CD4-positive, CD25-positive, alpha-beta regulatory T cell (primary cell): ENCODE results near the gene SURF4. TPM values are rescaled to one million over a fixed set of nuclear protein-coding genes. Genes with fewer than 3 reads are reported as not detected.
A peak's percentile ranks its signal among the peaks of the same experiment; 100 is the strongest.
"Not testable (repeated sequence)": the region's sequence is repeated elsewhere in the genome, so short reads cannot be mapped to it uniquely, and the experiment has no call there.

Source experiments
- ATAC-seq, 2 donors: fragments of 150-1000 bp; cut with Tn5 transposase; one replicate each; pipeline ENCODE4 v1.10.0; 2021; ENCODE audit warnings: low read depth in 2 of 2, moderate number of reproducible peaks in 2 of 2, moderate library complexity in 1 of 2
- DNase-seq, 3 donors: peaks; one replicate each; pipeline versions ENCODE4 v3.0.0 to v3.0.0-alpha.2; 2012 to 2022; ENCODE audit warnings: mixed read lengths in 1 of 3
- H3K27ac ChIP-seq: one replicate; pipeline ENCODE4 v1.7.0; 2013; ENCODE audit warnings: mild to moderate bottlenecking, low read length; ENCODE audit not compliant: insufficient read depth, poor library complexity, severe bottlenecking
- H3K27me3 ChIP-seq: one replicate; pipeline ENCODE4 v1.7.0; 2013; ENCODE audit warnings: low read length; ENCODE audit not compliant: control insufficient read depth, insufficient read depth
- H3K36me3 ChIP-seq: one replicate; pipeline ENCODE4 v1.7.0; 2013; ENCODE audit warnings: mild to moderate bottlenecking, low read length, moderate library complexity; ENCODE audit not compliant: control insufficient read depth, insufficient read depth
- H3K4me1 ChIP-seq: 2 replicates; pipeline ENCODE4 v1.7.0; 2013; ENCODE audit warnings: mild to moderate bottlenecking, low read length; ENCODE audit not compliant: insufficient read depth, control insufficient read depth, poor library complexity, severe bottlenecking
- H3K4me3 ChIP-seq: one replicate; pipeline ENCODE4 v1.7.0; 2013; ENCODE audit warnings: low read depth, mild to moderate bottlenecking, low read length, moderate library complexity
- H3K9me3 ChIP-seq, 2 experiments: 1 replicate in 1 of 2; 2 replicates in 1 of 2; pipeline ENCODE4 v1.7.0; 2013; ENCODE audit warnings: low read length in 2 of 2, mild to moderate bottlenecking in 1 of 2, moderate library complexity in 1 of 2; ENCODE audit not compliant: control insufficient read depth in 2 of 2
- H3K27ac Mint-ChIP-seq, 3 donors: one replicate each; pipeline ENCODE4 v1.8.0; 2020 to 2022; ENCODE audit warnings: mild to moderate bottlenecking in 3 of 3, mixed read lengths in 3 of 3, moderate library complexity in 2 of 3
- H3K27me3 Mint-ChIP-seq: one replicate; pipeline ENCODE4 v1.8.0; 2022; ENCODE audit warnings: mild to moderate bottlenecking, mixed read lengths
- H3K36me3 Mint-ChIP-seq: one replicate; pipeline ENCODE4 v1.8.0; 2020; ENCODE audit warnings: mixed read lengths
- H3K4me1 Mint-ChIP-seq, 4 donors: one replicate each; pipeline ENCODE4 v1.8.0; 2020 to 2022; ENCODE audit warnings: mixed read lengths in 4 of 4, mild to moderate bottlenecking in 1 of 4
- H3K4me3 Mint-ChIP-seq, 4 donors: one replicate each; pipeline ENCODE4 v1.8.0; 2020 to 2022; ENCODE audit warnings: mild to moderate bottlenecking in 4 of 4, mixed read lengths in 4 of 4, moderate library complexity in 3 of 4
- H3K9me3 Mint-ChIP-seq, 7 donors: one replicate each; pipeline ENCODE4 v1.8.0; 2020 to 2022; ENCODE audit warnings: mixed read lengths in 7 of 7, mild to moderate bottlenecking in 3 of 7, moderate library complexity in 2 of 7
- polyA plus RNA-seq, 4 donors: library from polyadenylated mRNA; unstranded; fragments of 300-500 nt; fragmentation: Illumina TruSeq; gene quantifications; one replicate each; pipeline ENCODE4 v1.2.3, GENCODE V29; 2021
- total RNA-seq: library from RNA; stranded (reverse); gene quantifications from one replicate; pipeline ENCODE4 v1.2.3, GENCODE V29; 2022

Gene SURF4
- total and polyA plus RNA-seq, 5 donors from 2014 or later, result 132 to 227 (median 206) TPM

DNA sequence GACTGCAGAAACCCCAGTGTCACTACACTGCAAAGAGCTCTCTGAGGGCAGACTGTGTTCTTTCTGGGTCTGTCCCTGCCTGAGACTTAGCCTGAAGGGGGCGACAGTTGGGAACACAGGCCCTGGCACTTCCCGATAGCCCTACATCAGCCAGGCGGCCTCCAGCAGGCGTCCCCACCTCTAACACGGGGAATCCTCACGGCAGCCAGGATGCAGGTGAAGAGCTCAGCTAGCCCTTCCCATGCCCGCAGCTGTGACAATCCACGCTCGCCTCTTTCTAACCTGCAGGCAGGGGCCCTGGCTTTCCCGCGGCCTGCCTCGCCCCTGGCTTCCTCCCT lies 33.8 kb downstream of the SURF4 start:
- Histone ChIP-seq H3K36me3 (peaks cover 27% of the 10 kb centered on the region), H3K9me3 (no peaks in the 10 kb centered on the region), H3K4me3 (no peak overlapping the region), H3K27me3 (no peaks in the 10 kb centered on the region), H3K4me1 (peaks cover 26% of the 10 kb centered on the region), H3K27ac (no peak overlapping the region)
- Mint-ChIP-seq H3K9me3 (no peaks in the 10 kb centered on the region), H3K36me3 (peaks cover 20% of the 10 kb centered on the region), H3K4me1 (peaks cover 0 to 54% (median 26%) of the 10 kb centered on the region in 4 donors), H3K4me3 (no peak overlapping the region), H3K27ac (no peak overlapping the region), H3K27me3 (no peaks in the 10 kb centered on the region)
- DNase-seq (no peak), ATAC-seq (peak in 1 of 2 donors; percentile 12)

- no peaks in the 10 kb centered on the region for H3K9me3 ChIP-seq
- H3K27ac ChIP-seq, result no peak overlapping the region
- no peaks in the 10 kb centered on the region for H3K27me3 ChIP-seq
- Mint-ChIP-seq H3K36me3 (peaks cover 20% of the 10 kb centered on the region), H3K9me3 (no peaks in the 10 kb centered on the region), H3K4me3 (no peak overlapping the region), H3K27ac (peak overlapping the region in 1 of 3 donors; percentile 42), H3K27me3 (no peaks in the 10 kb centered on the region), H3K4me1 (peaks cover 0 to 53% (median 23%) of the 10 kb centered on the region in 4 donors)
- no peak overlapping the region for H3K4me3 ChIP-seq
- peak; percentile 13 to 24 for ATAC-seq
- no peak for DNase-seq
- H3K4me1 ChIP-seq, result peaks cover 26% of the 10 kb centered on the region
- H3K36me3 ChIP-seq, result peaks cover 27% of the 10 kb centered on the region
Observed at GRCh38 chr9:133341369-133342068, 34.3 kb downstream of the SURF4 start.

- no peaks in the 10 kb centered on the region for H3K27me3 ChIP-seq
- H3K4me1 ChIP-seq, result peaks cover 24% of the 10 kb centered on the region
- no peaks in the 10 kb centered on the region for H3K9me3 ChIP-seq
- H3K36me3 Mint-ChIP-seq, result peaks cover 20% of the 10 kb centered on the region
- H3K4me3 Mint-ChIP-seq, result peak overlapping the region in 2 of 4 donors; percentile 31 to 78
- peaks cover 27% of the 10 kb centered on the region for H3K36me3 ChIP-seq
- peaks cover 0 to 53% (median 20%) of the 10 kb centered on the region in 4 donors for H3K4me1 Mint-ChIP-seq
- ATAC-seq (no peak), DNase-seq (no peak)
- H3K27me3 Mint-ChIP-seq, result no peaks in the 10 kb centered on the region
- H3K27ac Mint-ChIP-seq, result peak overlapping the region in 2 of 3 donors; percentile 68 to 94
- H3K9me3 Mint-ChIP-seq, result no peaks in the 10 kb centered on the region
- peak overlapping the region; percentile 11 for H3K4me3 ChIP-seq
- H3K27ac ChIP-seq, result no peak overlapping the region
Observed at GRCh38 chr9:133340916-133341315, 34.9 kb downstream of the SURF4 start.

DNA sequence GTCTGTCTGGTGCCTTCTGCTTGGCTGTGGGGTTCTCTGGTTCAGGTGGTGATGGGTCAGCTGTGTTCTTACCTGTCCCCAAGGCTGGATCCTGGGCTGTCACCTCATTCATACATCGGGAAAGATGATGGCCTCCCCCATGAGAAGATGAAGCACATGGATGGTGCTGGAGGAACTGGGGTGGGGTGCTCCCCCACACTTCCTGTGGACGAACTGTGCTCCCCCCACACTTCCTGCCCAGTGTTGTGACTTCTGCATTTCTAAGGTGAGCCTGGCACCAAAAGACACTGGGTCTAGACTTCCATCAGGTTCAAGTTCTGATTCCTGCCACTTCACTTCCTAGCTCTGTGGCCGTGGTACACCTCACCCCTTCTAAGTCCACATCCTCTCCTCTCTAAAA lies 35.6 kb downstream of the SURF4 start:
- no peaks in the 10 kb centered on the region for H3K27me3 ChIP-seq
- peaks cover 0 to 57% (median 24%) of the 10 kb centered on the region in 4 donors for H3K4me1 Mint-ChIP-seq
- H3K27ac ChIP-seq, result no peak overlapping the region
- H3K27me3 Mint-ChIP-seq, result no peaks in the 10 kb centered on the region
- peak overlapping the region in 3 of 4 donors; percentile 33 to 78 (median 52) for H3K4me3 Mint-ChIP-seq
- peak in 1 of 3 donors; percentile 61 for DNase-seq
- no peaks in the 10 kb centered on the region for H3K9me3 Mint-ChIP-seq
- peak overlapping the region; percentile 68 to 94 (median 93) for H3K27ac Mint-ChIP-seq
- peaks cover 20% of the 10 kb centered on the region for H3K36me3 Mint-ChIP-seq
- H3K9me3 ChIP-seq, result no peaks in the 10 kb centered on the region
- H3K36me3 ChIP-seq, result peaks cover 27% of the 10 kb centered on the region
- H3K4me1 ChIP-seq, result peaks cover 26% of the 10 kb centered on the region
- no peak for ATAC-seq
- peak overlapping the region; percentile 11 for H3K4me3 ChIP-seq

DNA sequence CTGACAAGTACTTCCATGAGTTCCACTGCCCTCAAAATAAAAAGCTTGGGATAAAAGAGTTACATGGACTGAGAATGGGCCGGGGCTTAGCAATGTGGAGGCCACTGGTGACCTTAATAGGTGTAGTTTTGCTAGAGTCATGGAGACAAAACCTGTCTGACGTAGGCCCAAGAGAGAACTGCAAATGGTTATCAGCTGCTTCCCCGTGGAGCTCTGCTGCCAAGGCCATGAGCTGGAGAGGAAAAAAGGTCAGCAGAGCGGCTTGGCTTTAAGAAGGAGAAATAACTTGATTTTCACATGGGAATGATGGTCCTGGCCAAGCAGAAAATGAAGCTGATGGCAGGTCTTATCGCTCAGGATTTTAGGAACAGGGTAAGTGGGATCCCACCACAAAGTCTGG lies 36.2 kb downstream of the SURF4 start:
- Mint-ChIP-seq H3K9me3 (no peaks in the 10 kb centered on the region), H3K27ac (peak overlapping the region; percentile 68 to 94 (median 93)), H3K4me3 (peak overlapping the region in 3 of 4 donors; percentile 33 to 78 (median 71)), H3K4me1 (peaks cover 0 to 62% (median 26%) of the 10 kb centered on the region in 4 donors), H3K27me3 (no peaks in the 10 kb centered on the region), H3K36me3 (peaks cover 20% of the 10 kb centered on the region)
- Histone ChIP-seq H3K27me3 (no peaks in the 10 kb centered on the region), H3K36me3 (peaks cover 25% of the 10 kb centered on the region), H3K4me3 (no peak overlapping the region), H3K4me1 (peaks cover 32% of the 10 kb centered on the region), H3K9me3 (no peaks in the 10 kb centered on the region), H3K27ac (no peak overlapping the region)
- ATAC-seq (no peak), DNase-seq (no peak)

DNA sequence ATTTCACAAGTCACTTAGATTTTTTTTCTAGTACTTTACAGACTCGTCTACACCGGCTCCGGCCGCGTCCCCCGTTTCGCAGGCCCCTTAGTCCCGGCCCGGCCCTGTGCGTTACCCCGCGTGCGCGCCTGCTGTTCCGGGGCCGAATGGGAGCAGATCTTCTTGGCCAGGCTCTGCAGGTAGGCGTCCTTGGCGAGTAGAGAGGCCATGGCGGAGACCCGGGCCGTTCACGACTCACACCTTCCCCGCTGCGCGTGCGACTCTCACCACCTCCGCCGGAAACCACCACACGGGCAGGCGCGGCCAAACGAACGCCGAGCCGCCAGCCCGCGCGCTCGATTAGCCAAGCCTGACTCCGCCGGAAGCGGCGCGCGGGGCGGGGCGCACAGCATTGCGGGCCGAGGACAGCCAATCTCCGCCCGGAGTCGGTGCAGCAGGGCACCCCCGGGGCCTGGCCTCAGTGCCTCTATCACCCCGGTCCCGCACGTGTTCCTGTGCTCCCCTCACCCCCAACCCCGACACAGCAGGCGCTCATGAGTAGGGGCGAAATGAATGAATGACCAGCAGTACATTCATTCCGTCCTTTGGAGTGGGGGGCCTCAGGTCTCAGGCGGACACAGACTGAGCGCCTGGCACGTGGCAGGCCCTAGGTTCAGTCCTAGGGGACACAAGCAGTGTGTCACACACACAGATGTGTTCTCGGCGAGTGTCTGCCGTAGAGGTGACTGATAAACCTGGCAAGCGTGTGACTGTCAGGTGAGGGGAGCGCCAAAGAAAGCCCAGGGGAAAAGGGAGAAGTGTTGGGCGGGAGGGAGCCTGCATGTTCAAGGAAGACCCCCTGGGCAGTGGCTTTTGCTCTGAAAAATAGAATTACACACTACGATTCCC lies 39.7 kb downstream of the SURF4 start, which contains the start of gene SURF6:
TSS of gene SURF6 (minus strand) at position 265 of the 888 bp plus-strand sequence. CDS start at position 209, 56 bp downstream.
- peaks cover 43% of the 10 kb centered on the region for H3K4me1 ChIP-seq
- H3K4me3 ChIP-seq, result peak within 1 kb of the TSS; percentile 81
- Mint-ChIP-seq H3K4me1 (peaks cover 0 to 67% (median 26%) of the 10 kb centered on the region in 4 donors), H3K27ac (peak within 1 kb of the TSS; percentile 93 to 97 (median 93)), H3K9me3 (no peaks in the 10 kb centered on the region), H3K4me3 (peak within 1 kb of the TSS; percentile 96 to 98 (median 97)), H3K36me3 (peaks cover 27% of the 10 kb centered on the region), H3K27me3 (no peaks in the 10 kb centered on the region)
- ATAC-seq (peak; percentile 91), DNase-seq (peak; percentile 90 to 97 (median 94))
- peak within 1 kb of the TSS; percentile 79 for H3K27ac ChIP-seq
- no peaks in the 10 kb centered on the region for H3K9me3 ChIP-seq
- no peaks in the 10 kb centered on the region for H3K27me3 ChIP-seq
- peaks cover 37% of the 10 kb centered on the region for H3K36me3 ChIP-seq

DNA sequence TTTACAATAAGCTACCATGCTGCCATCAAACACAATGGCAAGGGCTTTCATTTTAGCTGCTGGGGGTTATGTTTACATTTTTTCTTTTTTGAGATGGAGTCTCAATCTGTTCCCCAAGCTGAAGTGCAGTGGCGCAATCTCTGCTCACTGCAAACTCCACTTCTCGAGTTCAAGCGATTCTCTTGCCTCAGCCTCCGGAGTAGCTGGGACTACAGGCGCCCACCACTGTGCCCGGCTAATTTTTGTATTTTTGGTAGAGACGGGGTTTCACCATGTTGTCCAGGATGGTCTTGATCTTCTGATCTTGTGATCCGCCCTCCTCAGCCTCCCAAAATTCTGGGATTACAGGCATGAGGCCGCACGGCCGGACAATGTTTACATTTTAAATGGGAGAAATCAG lies 41.0 kb downstream of the SURF4 start:
- H3K4me3 ChIP-seq, result peak overlapping the region; percentile 81
- peak overlapping the region; percentile 96 to 98 (median 97) for H3K4me3 Mint-ChIP-seq
- peaks cover 25% of the 10 kb centered on the region for H3K36me3 Mint-ChIP-seq
- not testable (repeated sequence) for H3K9me3 ChIP-seq, DNase-seq, ATAC-seq, H3K9me3 Mint-ChIP-seq, H3K27me3 ChIP-seq, H3K27me3 Mint-ChIP-seq
- peaks cover 0 to 56% (median 19%) of the 10 kb centered on the region in 4 donors for H3K4me1 Mint-ChIP-seq
- peak overlapping the region; percentile 79 to 93 (median 93) for H3K27ac Mint-ChIP-seq
- H3K36me3 ChIP-seq, result peaks cover 42% of the 10 kb centered on the region
- peaks cover 33% of the 10 kb centered on the region for H3K4me1 ChIP-seq
- peak overlapping the region; percentile 79 for H3K27ac ChIP-seq
